Osteoblast (primary cell): ENCODE measurements around the gene UBASH3A. TPM values are rescaled to one million over a fixed set of nuclear protein-coding genes. Genes with fewer than 3 reads are reported as not detected.

ENCODE experiments used
- DNase-seq: peaks from one replicate; pipeline ENCODE4 v3.0.0; 2011; ENCODE audit warnings: low spot score, mixed read lengths; ENCODE audit not compliant: insufficient read length; ENCODE audit errors: missing footprints
- H2AFZ ChIP-seq: 2 replicates; pipeline ENCODE4 v1.6.0; 2011; ENCODE audit warnings: mild to moderate bottlenecking, low read length
- H3K27ac ChIP-seq: 2 replicates; pipeline ENCODE4 v1.5.1; 2011; ENCODE audit warnings: mild to moderate bottlenecking, low read depth, low read length, moderate library complexity
- H3K27me3 ChIP-seq: 2 replicates; pipeline ENCODE4 v1.6.0; 2012; ENCODE audit warnings: mild to moderate bottlenecking, control low read depth, inconsistent platforms, low read length, moderate library complexity; ENCODE audit not compliant: insufficient read depth
- H3K36me3 ChIP-seq: 2 replicates; pipeline ENCODE4 v1.5.1; 2011; ENCODE audit warnings: mild to moderate bottlenecking, low read length, control low read depth, moderate library complexity; ENCODE audit not compliant: insufficient read depth
- H3K4me1 ChIP-seq: 2 replicates; pipeline ENCODE4 v1.5.1; 2011; ENCODE audit warnings: mild to moderate bottlenecking, low read length, control low read depth, moderate library complexity; ENCODE audit not compliant: insufficient read depth
- H3K4me2 ChIP-seq: 2 replicates; pipeline ENCODE4 v1.6.0; 2011; ENCODE audit warnings: mild to moderate bottlenecking, low read length; ENCODE audit not compliant: insufficient read depth
- H3K4me3 ChIP-seq: fragments of 200-600 bp; sonication (generic); 3 replicates; pipeline ENCODE4 v1.5.1; 2012; ENCODE audit warnings: mild to moderate bottlenecking, low read length, inconsistent platforms; ENCODE audit not compliant: insufficient read depth
- H3K79me2 ChIP-seq: 2 replicates; pipeline ENCODE4 v1.6.0; 2012; ENCODE audit warnings: mild to moderate bottlenecking, low read length, control low read depth, inconsistent platforms; ENCODE audit not compliant: insufficient read depth
- H3K9me3 ChIP-seq: 2 replicates; pipeline ENCODE4 v1.5.1; 2011; ENCODE audit warnings: low read depth, low read length, control low read depth
- H4K20me1 ChIP-seq: 2 replicates; pipeline ENCODE4 v1.6.0; 2012; ENCODE audit warnings: mild to moderate bottlenecking, low read length, control low read depth; ENCODE audit not compliant: insufficient read depth
- CTCF ChIP-seq: IDR thresholded peaks from 2 replicates; pipeline ENCODE4 v1.5.1; 2011; ENCODE audit warnings: mild to moderate bottlenecking, low read depth, low read length, moderate library complexity; ENCODE audit errors: extremely low read depth
- total RNA-seq: library from RNA; depleted of rRNA; stranded (reverse); fragments of >200 nt; gene quantifications from 2 replicates; pipeline ENCODE4 v1.2.3, GENCODE V29; 2012

The UBASH3A gene
- total RNA-seq, 1 donor = not detected

- Histone ChIP-seq H3K9me3 (no peaks in the 10 kb centered on the region), H3K4me2 (no peak overlapping the region), H2AFZ (no peak overlapping the region), H3K4me3 (no peak overlapping the region), H4K20me1 (no peaks in the 10 kb centered on the region), H3K4me1 (no peaks in the 10 kb centered on the region), H3K27me3 (no peaks in the 10 kb centered on the region), H3K36me3 (no peaks in the 10 kb centered on the region), H3K27ac (no peak overlapping the region), H3K79me2 (no peaks in the 10 kb centered on the region)
- no peak for TF ChIP-seq CTCF
- no peak for DNase-seq
These were observed 51.5 kb downstream of the UBASH3A start for GRCh38 chr21:42455196-42455595.

- Histone ChIP-seq H3K27ac (no peak overlapping the region), H3K4me1 (no peaks in the 10 kb centered on the region), H3K4me3 (no peak overlapping the region), H3K27me3 (no peaks in the 10 kb centered on the region), H4K20me1 (no peaks in the 10 kb centered on the region), H3K4me2 (no peak overlapping the region), H3K36me3 (no peaks in the 10 kb centered on the region), H3K79me2 (no peaks in the 10 kb centered on the region), H3K9me3 (no peaks in the 10 kb centered on the region), H2AFZ (no peak overlapping the region)
- TF ChIP-seq CTCF = no peak
- no peak for DNase-seq
These were observed 52.2 kb downstream of the UBASH3A start for GRCh38 chr21:42455754-42456440.

- Histone ChIP-seq H3K79me2 (no peaks in the 10 kb centered on the region), H3K4me3 (no peak overlapping the region), H3K27me3 (no peaks in the 10 kb centered on the region), H4K20me1 (no peaks in the 10 kb centered on the region), H3K36me3 (no peaks in the 10 kb centered on the region), H2AFZ (no peak overlapping the region), H3K27ac (no peak overlapping the region), H3K4me1 (no peaks in the 10 kb centered on the region), H3K4me2 (no peak overlapping the region), H3K9me3 (no peaks in the 10 kb centered on the region)
- DNase-seq = no peak
- no peak for TF ChIP-seq CTCF
These were observed 52.8 kb downstream of the UBASH3A start for GRCh38 chr21:42456457-42456856.

- H3K36me3 ChIP-seq = no peaks in the 10 kb centered on the region
- TF ChIP-seq CTCF = no peak
- DNase-seq = no peak
- H3K4me3 ChIP-seq = no peak overlapping the region
- no peaks in the 10 kb centered on the region for H3K27me3 ChIP-seq
- H3K4me1 ChIP-seq = no peaks in the 10 kb centered on the region
- no peak overlapping the region for H3K27ac ChIP-seq
- no peaks in the 10 kb centered on the region for H4K20me1 ChIP-seq
- H3K9me3 ChIP-seq = no peaks in the 10 kb centered on the region
- no peaks in the 10 kb centered on the region for H3K79me2 ChIP-seq
- H2AFZ ChIP-seq = no peak overlapping the region
- H3K4me2 ChIP-seq = no peak overlapping the region
These were observed 55.4 kb downstream of the UBASH3A start for GRCh38 chr21:42459082-42459460.
